Activated CD4-positive, alpha-beta T cell treated with anti-CD3 and anti-CD28 coated beads, Interleukin-2, amount 50 U/mL, for 16 hours (primary cell): ENCODE measurements around the gene PLCD1.
"Not testable (repeated sequence)": the region's sequence is repeated elsewhere in the genome, so short reads cannot be mapped to it uniquely, and the experiment has no call there.

Source experiments
- DNase-seq: peaks from one replicate; pipeline ENCODE4 v3.0.0-alpha.2; 2020

Gene PLCD1

GRCh38 chr3:37984051-37984450 is 45.4 kb downstream of the PLCD1 start:
- no peak for DNase-seq

GRCh38 chr3:37982331-37982730 is 47.1 kb downstream of the PLCD1 start:
- no peak for DNase-seq

- no peak for DNase-seq
Observed at GRCh38 chr3:37981348-37981664, 48.1 kb downstream of the PLCD1 start.

GRCh38 chr3:37980462-37981347 is 48.7 kb downstream of the PLCD1 start:
- no peak for DNase-seq

GRCh38 chr3:37979541-37980461 is 49.6 kb downstream of the PLCD1 start:
- no peak for DNase-seq

- DNase-seq: peak; percentile 75
Observed at GRCh38 chr3:37974121-37975083, 55.0 kb downstream of the PLCD1 start.

GRCh38 chr3:37973246-37974054 is 56.0 kb downstream of the PLCD1 start:
- no peak for DNase-seq

GRCh38 chr3:37972056-37972455 is 57.4 kb downstream of the PLCD1 start:
- DNase-seq: not testable (repeated sequence)

GRCh38 chr3:37971467-37971866 is 58.0 kb downstream of the PLCD1 start:
- no peak for DNase-seq

- no peak for DNase-seq
Observed at GRCh38 chr3:37970802-37971201, 58.6 kb downstream of the PLCD1 start.

GRCh38 chr3:37969596-37970100 is 59.8 kb downstream of the PLCD1 start:
- DNase-seq: no peak

- DNase-seq: no peak
Observed at GRCh38 chr3:37968813-37969595, 60.4 kb downstream of the PLCD1 start.

- DNase-seq: no peak
Observed at GRCh38 chr3:37968199-37968598, 61.2 kb downstream of the PLCD1 start.

GRCh38 chr3:37967260-37967881 is 62.1 kb downstream of the PLCD1 start:
- DNase-seq: peak; percentile 60

- DNase-seq: no peak
Observed at GRCh38 chr3:37964716-37965115, 64.7 kb downstream of the PLCD1 start.

- no peak for DNase-seq
Observed at GRCh38 chr3:37964146-37964545, 65.3 kb downstream of the PLCD1 start.

- no peak for DNase-seq
Observed at GRCh38 chr3:37963635-37964034, 65.8 kb downstream of the PLCD1 start.

GRCh38 chr3:37963016-37963415 is 66.4 kb downstream of the PLCD1 start:
- no peak for DNase-seq

- no peak for DNase-seq
Observed at GRCh38 chr3:37961622-37962431, 67.6 kb downstream of the PLCD1 start.
